Mesodermal cell (in vitro differentiated cells): Measurements from ENCODE around the gene GPR158.
"Not testable (repeated sequence)": the region's sequence is repeated elsewhere in the genome, so short reads cannot be mapped to it uniquely, and the experiment has no call there.

Experiments used
- H3K27ac ChIP-seq: 2 replicates; pipeline ENCODE4 v1.7.0; 2013; ENCODE audit warnings: mild to moderate bottlenecking, low read depth, low read length, moderate library complexity; ENCODE audit not compliant: severe bottlenecking
- H3K36me3 ChIP-seq: 2 replicates; pipeline ENCODE4 v1.7.1; 2013; ENCODE audit warnings: mild to moderate bottlenecking, low read length, moderate library complexity; ENCODE audit not compliant: control insufficient read depth, insufficient read depth
- H3K4me1 ChIP-seq: one replicate; pipeline ENCODE4 v1.7.1; 2013; ENCODE audit warnings: mild to moderate bottlenecking, low read length; ENCODE audit not compliant: insufficient read depth, control insufficient read depth, poor library complexity, severe bottlenecking
- H3K4me3 ChIP-seq: 2 replicates; pipeline ENCODE4 v1.7.0; 2013; ENCODE audit warnings: low read length, control low read depth, mild to moderate bottlenecking; ENCODE audit not compliant: insufficient read depth, poor library complexity, severe bottlenecking; ENCODE audit errors: extremely low read depth
- H3K9me3 ChIP-seq: 2 replicates; pipeline ENCODE4 v1.7.1; 2013; ENCODE audit warnings: mild to moderate bottlenecking, low read length, moderate library complexity; ENCODE audit not compliant: control insufficient read depth
- WGBS, 2 experiments: methylation state at CpG; one replicate each; pipeline ENCODE4 v1.1.5; 2013; ENCODE audit warnings: missing lambda C conversion rate in 2 of 2; ENCODE audit not compliant: insufficient coverage in 2 of 2; 5-methylcytosine and 5-hydroxymethylcytosine counted together

GPR158 gene

DNA sequence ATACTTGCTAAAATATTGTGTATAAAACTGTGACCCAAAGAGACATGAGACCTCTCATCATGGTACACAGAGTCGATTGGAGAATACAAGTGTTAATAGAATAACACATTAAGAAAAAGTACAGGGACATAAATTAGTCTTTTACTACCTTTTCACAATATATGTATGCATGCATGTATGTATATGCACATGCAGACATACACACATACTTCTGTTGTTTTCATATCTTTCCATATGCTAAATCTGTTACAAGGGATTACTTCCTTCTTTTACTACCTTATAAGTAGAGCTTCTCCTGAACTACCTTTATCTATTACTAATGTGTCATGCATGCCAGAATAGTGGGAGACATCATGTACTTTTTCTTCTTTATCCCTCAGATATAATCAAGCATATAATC lies 131.6 kb downstream of the GPR158 start:
- no peaks in the 10 kb centered on the region for H3K9me3 ChIP-seq
- H3K4me3 ChIP-seq: no peak overlapping the region
- no peaks in the 10 kb centered on the region for H3K4me1 ChIP-seq
- no peaks in the 10 kb centered on the region for H3K36me3 ChIP-seq
- H3K27ac ChIP-seq: no peak overlapping the region
- WGBS, 2 experiments: no CpG with 5 or more reads among the region's 1 CpG

DNA sequence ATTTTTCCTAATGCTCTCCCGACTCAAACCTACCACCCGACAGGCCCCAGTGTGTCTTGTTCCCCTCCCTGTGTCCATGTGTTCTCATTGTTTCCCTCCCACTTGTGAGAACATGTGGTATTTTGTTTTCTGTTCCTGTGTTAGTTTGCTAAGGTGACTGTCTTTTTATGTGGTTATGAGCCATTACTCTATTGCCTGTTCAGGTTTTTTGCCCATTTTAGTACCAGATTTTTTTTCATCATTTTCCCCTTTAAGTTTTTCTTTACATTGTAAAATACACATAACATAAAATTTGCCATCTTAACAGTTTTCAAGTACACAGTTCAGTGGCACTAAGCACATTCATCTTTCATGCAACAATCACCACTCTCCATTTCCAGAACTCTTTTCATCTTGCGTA lies 133.5 kb downstream of the GPR158 start:
- H3K36me3 ChIP-seq: no peaks in the 10 kb centered on the region
- H3K9me3 ChIP-seq: no peaks in the 10 kb centered on the region
- 100% methylated on average over 1 of the region's 3 CpGs; no CpG with 5 or more reads in 1 of the 2 experiments for WGBS, 2 experiments
- no peak overlapping the region for H3K4me3 ChIP-seq
- H3K4me1 ChIP-seq: no peaks in the 10 kb centered on the region
- H3K27ac ChIP-seq: no peak overlapping the region

DNA sequence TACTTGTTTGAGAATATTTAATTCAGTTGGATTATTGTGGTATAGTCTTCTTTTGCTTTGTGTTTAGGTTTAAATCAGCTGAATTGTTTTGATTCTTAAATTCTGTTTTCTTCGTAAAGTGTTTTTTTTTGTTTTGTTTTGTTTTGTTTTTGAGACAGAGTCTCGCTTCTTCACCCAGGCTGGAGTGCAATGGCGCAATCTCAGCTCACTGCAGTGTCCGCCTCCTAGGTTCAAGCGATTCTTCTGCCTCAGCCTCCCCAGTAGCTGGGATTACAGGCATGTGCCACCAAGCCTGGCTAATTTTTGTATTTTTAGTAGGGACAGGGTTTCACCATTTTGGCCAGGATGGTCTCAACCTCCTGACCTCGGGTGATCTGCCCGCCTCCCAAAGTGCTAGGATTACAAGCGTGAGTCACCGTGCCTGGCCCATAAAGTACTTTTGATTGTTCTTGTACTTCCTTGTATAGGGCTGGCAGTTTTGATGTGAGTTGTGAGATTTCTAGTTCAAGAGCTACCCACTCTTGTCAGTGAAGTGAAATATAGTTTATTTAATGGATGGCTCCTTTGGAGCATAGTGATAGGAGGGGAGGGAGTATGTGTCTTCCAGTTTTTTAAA lies 142.9 kb downstream of the GPR158 start:
- WGBS, 2 experiments: 83 to 85% methylated on average over 3 to 9 of the region's 9 CpGs

DNA sequence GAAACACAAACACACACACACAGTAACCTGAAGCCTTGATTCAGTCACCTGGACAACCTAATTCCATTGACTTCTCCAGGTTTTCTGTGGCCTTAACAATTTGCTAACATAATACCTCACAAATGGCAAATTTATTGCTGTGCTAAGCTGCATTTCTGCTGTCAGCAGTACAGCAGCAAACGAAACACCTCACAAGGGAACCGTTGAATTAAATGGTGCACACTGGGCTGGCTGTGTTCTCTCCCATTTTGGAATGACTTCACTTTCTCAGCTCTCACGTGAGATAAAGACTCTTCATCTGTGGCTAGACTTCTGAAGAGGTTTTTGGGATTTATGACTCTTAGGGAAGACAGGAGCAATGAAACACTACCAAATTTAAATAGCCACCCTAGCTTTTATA lies 152.5 kb downstream of the GPR158 start:
- no peaks in the 10 kb centered on the region for H3K4me1 ChIP-seq
- H3K27ac ChIP-seq: no peak overlapping the region
- no peak overlapping the region for H3K4me3 ChIP-seq
- no peaks in the 10 kb centered on the region for H3K9me3 ChIP-seq
- no peaks in the 10 kb centered on the region for H3K36me3 ChIP-seq
- WGBS, 2 experiments: 71 to 94% methylated on average over 1 to 2 of the region's 3 CpGs

More for the DNA sequence above, 142.9 kb downstream of the GPR158 start:
- not testable (repeated sequence) for H3K4me1 ChIP-seq, H3K27ac ChIP-seq, H3K36me3 ChIP-seq, H3K4me3 ChIP-seq, H3K9me3 ChIP-seq

DNA sequence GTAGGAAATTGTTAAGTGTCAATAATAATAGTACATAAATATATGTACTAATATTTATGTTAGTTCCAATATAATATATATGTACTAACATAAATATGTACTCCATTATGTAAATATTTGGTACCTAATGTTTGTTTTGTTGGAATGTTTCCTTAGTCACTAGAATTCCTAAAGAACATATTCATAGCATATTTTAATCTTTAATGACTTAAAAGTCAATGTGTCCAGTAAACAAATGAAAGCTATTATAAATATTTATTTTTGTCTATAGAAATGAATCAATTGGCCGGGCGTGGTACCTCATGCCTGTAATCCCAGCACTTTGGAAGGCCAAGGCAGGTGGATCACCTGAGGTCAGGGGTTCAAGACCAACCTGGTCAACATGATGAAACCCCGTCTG lies 153.6 kb downstream of the GPR158 start:
- no peaks in the 10 kb centered on the region for H3K4me1 ChIP-seq
- H3K4me3 ChIP-seq: no peak overlapping the region
- no peaks in the 10 kb centered on the region for H3K9me3 ChIP-seq
- H3K36me3 ChIP-seq: no peaks in the 10 kb centered on the region
- no peak overlapping the region for H3K27ac ChIP-seq
- WGBS, 2 experiments: 67 to 88% methylated on average over 1 of the region's 3 CpGs

DNA sequence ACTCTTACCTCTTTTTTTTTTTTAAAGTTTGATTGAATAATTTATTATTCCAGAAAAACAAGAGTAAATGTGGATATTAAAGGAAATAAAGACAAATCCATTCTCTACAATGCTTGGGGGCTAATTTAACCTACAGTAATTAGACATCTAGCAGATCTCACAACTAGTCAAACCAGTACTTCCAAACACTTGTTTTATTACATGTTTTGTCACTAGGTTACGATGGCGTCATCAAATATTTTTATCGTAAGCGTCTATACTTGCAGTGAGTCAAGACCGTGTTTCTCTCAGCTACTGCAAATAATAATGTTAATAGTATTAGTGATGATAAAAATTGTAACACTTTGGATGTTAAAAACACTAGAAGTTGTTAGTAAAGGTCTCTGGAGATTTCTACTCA lies 154.8 kb downstream of the GPR158 start:
- H3K36me3 ChIP-seq, H3K9me3 ChIP-seq, H3K4me1 ChIP-seq, H3K4me3 ChIP-seq, H3K27ac ChIP-seq: not testable (repeated sequence)
- WGBS, 2 experiments: no CpG with 5 or more reads among the region's 5 CpGs

DNA sequence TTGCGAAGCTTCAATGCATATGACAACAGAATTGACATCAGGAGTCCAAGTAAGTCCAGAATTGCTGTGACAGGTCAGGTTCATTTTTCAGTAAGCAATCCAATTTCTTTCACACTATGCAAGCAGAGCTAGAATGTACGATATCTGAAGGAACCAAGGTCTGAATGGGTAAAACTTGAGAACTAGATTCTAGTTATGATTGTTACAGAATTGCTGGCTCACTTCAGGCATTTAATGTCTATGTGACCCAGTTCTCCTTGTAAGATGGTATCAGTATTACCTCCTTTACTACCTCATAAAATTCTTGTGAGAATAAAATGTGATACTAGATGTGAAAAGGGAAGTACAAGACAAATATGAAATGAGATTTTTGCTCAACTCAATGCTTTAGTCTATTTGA lies 159.6 kb downstream of the GPR158 start:
- no peaks in the 10 kb centered on the region for H3K9me3 ChIP-seq
- no peaks in the 10 kb centered on the region for H3K4me1 ChIP-seq
- no peak overlapping the region for H3K4me3 ChIP-seq
- 100% methylated on average over 1 of the region's 2 CpGs; no CpG with 5 or more reads in 1 of the 2 experiments for WGBS, 2 experiments
- H3K27ac ChIP-seq: no peak overlapping the region
- no peaks in the 10 kb centered on the region for H3K36me3 ChIP-seq

DNA sequence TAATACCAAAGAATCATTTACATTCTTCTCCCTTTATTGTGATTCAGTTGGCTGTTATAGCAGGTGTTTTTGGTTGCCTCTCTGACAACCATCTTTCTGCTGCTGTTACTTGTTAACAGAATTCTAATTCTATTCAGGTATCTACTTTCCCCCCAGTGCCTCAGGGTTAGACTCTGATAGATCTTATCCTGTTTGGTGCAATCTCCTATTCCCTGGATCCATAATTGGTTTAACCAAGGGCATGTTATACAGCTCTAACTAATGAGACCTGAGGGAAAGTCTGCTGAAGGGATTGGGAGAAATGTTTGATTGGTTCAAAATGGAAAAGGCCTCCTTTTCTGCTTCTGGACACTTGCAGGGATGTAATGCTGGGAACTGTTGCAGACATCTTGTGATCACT lies 161.5 kb downstream of the GPR158 start:
- Histone ChIP-seq H3K4me3 (no peak overlapping the region), H3K36me3 (no peaks in the 10 kb centered on the region), H3K9me3 (no peaks in the 10 kb centered on the region), H3K4me1 (no peaks in the 10 kb centered on the region), H3K27ac (no peak overlapping the region)

DNA sequence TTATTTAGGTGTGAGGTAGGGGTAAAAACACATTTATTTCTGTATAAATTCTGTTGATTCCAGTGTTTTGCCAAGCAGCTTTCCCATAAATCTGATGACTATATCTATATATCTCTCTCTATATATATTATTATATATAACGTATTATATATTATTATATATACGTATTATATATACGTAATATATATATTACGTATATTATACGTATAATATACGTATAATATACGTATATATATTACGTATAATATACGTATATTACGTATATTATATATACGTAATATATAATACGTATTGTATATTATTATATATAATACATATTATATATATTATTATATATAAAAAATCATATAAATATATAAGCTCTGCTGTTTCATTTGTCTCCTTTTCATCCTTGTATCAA lies 163.5 kb downstream of the GPR158 start:
- no CpG with 5 or more reads among the region's 12 CpGs for WGBS, 2 experiments
- no peaks in the 10 kb centered on the region for H3K9me3 ChIP-seq
- no peak overlapping the region for H3K4me3 ChIP-seq

DNA sequence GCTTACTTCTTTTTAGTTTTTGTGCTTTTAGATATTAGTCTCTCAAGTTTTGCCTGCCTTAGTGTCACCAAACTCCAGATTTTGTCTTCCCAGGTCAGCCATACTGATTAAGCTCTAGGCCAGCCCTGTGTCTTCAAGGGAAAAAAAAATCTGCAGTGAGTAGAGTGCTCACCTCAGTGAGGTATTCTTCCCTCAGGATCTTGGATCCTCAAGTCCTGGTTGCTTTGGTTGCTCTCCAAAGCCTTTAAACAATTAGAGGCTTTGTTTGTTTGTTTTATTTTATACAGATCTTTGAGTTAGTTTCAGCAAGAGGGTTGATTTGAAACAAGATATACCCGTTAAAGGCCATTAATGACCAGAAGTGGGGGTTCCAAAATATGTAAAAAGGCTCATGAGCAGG lies 165.2 kb downstream of the GPR158 start:
- Histone ChIP-seq H3K9me3 (no peaks in the 10 kb centered on the region), H3K36me3 (no peaks in the 10 kb centered on the region), H3K4me3 (no peak overlapping the region), H3K27ac (no peak overlapping the region), H3K4me1 (no peaks in the 10 kb centered on the region)
- WGBS, 2 experiments: 100% methylated on average over 1 of the region's 1 CpG; no CpG with 5 or more reads in 1 of the 2 experiments

More for the DNA sequence above, 163.5 kb downstream of the GPR158 start:
- Histone ChIP-seq H3K27ac (no peak overlapping the region), H3K36me3 (no peaks in the 10 kb centered on the region), H3K4me1 (no peaks in the 10 kb centered on the region)

DNA sequence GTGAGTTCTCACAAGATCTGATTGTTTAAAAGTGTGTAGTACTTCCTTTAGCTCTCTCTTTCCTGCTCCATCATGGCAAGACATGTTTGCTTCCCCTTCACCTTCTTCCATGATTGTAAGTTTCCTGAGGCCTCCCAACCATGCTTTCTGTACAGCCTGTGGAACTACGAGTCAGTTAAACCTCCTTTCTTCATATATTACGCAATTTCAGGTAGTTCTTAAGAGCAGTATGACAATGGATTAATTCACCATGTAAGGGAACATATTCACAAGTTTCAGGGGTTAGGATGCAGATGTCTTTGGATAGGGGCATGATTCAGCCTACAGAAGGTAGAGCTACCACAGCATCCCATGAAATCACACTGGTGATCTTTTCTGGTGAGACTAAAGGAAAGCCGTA lies 174.7 kb downstream of the GPR158 start:
- Histone ChIP-seq H3K4me1 (no peaks in the 10 kb centered on the region), H3K9me3 (no peaks in the 10 kb centered on the region), H3K27ac (no peak overlapping the region), H3K4me3 (no peak overlapping the region), H3K36me3 (no peaks in the 10 kb centered on the region)
- 100% methylated on average over 1 of the region's 3 CpGs for WGBS, 2 experiments
